ENCODE results near the gene OR52B6. TPM values are rescaled to one million over a fixed set of nuclear protein-coding genes. Genes with fewer than 3 reads are reported as not detected.

OR52B6 gene, protein sequence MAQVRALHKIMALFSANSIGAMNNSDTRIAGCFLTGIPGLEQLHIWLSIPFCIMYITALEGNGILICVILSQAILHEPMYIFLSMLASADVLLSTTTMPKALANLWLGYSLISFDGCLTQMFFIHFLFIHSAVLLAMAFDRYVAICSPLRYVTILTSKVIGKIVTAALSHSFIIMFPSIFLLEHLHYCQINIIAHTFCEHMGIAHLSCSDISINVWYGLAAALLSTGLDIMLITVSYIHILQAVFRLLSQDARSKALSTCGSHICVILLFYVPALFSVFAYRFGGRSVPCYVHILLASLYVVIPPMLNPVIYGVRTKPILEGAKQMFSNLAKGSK
- not detected in 2 replicates for total RNA-seq (2016; rRNA removed; fragmentation: Illumina TruSeq; extraction: Trizol)
- not detected in 2 replicates for total RNA-seq (2016; cell fraction: cytosol; rRNA removed; fragmentation: Illumina TruSeq; extraction: Trizol; ENCODE audit: low read depth)
- not detected in 2 replicates for total RNA-seq (2016; cell fraction: insoluble cytoplasmic fraction; rRNA removed; fragmentation: Illumina TruSeq; extraction: Trizol)
- not detected in 2 replicates for total RNA-seq (2016; cell fraction: membrane; rRNA removed; fragmentation: Illumina TruSeq; extraction: Trizol)
- total RNA-seq (2016; cell fraction: nucleus; rRNA removed; fragmentation: Illumina TruSeq; extraction: Trizol) = not detected in 2 replicates
- polyA plus RNA-seq (2011; rRNA removed) = not detected in 2 replicates
- polyA plus RNA-seq (2011; cell fraction: cytosol; rRNA removed) = not detected in 2 replicates
- polyA plus RNA-seq (2011; cell fraction: nucleus; rRNA removed) = not detected in 2 replicates
- polyA plus RNA-seq (2012) = not detected in 2 replicates
- not detected in 2 replicates for polyA plus RNA-seq (2016; cell fraction: cytosol; fragmentation: Illumina TruSeq; extraction: Trizol; ENCODE audit: low read depth)
- polyA plus RNA-seq (2016; cell fraction: insoluble cytoplasmic fraction; fragmentation: Illumina TruSeq; extraction: Trizol; ENCODE audit: low read depth) = not detected in 2 replicates
- polyA plus RNA-seq (2016; cell fraction: membrane; fragmentation: Illumina TruSeq; extraction: Trizol; ENCODE audit: low read depth) = not detected in 2 replicates
- polyA plus RNA-seq (2016; cell fraction: nucleus; fragmentation: Illumina TruSeq; extraction: Trizol; ENCODE audit: insufficient read depth, low read depth) = not detected in 2 replicates
- polyA minus RNA-seq (2011; rRNA and poly(A)+ RNA removed; ENCODE audit: low replicate concordance) = not detected in 2 replicates
- not detected in 2 replicates for polyA minus RNA-seq (2011; cell fraction: cytosol; rRNA and poly(A)+ RNA removed)
- not detected in 2 replicates for polyA minus RNA-seq (2011; cell fraction: nucleus; rRNA and poly(A)+ RNA removed)
- not detected for Bru-seq, nascent RNA
- not detected for BruChase-seq, experiment 1, labeled RNA remaining after a 6-hour chase
- not detected for BruChase-seq, experiment 2, labeled RNA remaining after a 2-hour chase
- long read RNA-seq, experiment 1 = 0 reads
- long read RNA-seq, experiment 2 = 0 reads

DNA sequence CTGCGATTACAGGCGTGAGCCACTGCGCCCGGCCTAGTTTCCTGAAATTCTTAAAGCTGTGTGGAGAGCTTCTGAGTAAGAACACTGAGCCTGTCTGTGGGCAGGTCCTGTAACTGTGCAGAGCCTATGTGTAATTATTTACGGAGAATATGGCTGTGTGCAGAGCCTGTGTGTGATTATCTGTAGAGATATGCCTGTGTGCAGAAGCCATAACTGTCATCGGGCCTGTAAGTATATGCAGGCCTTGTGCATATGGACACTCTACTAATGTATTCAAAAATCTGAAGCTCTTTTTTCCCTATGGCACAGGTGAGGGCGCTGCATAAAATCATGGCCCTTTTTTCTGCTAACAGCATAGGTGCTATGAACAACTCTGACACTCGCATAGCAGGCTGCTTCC lies at the start of gene OR52B6:
Gene OR52B6, plus strand, starts transcription at position 301 of the 400 bp plus-strand sequence. Its CDS starts 0 bp downstream, at position 301.
- no peak for DNase-seq (ENCODE audit: low spot score)
- no peaks in the 10 kb centered on the region for H3K36me3 ChIP-seq (replicated peaks in 1 of 2; ENCODE audit: control insufficient read depth in 1 of 2, insufficient read depth in 2 of 2, low read length in 2 of 2)
- POLR2A ChIA-PET = no interaction called here
- ATAC-seq = no peak
- no TSS peak for BruUV-seq (replicated peaks)
- H3K4me3 ChIP-seq (replicated peaks in 1 of 3; ENCODE audit: insufficient read depth in 1 of 3, low read depth in 2 of 3, low read length in 3 of 3) = no peak within 1 kb of the TSS
- H3K4me1 ChIP-seq (ENCODE audit: insufficient read depth, low read length) = no peaks in the 10 kb centered on the region
- H3K27me3 ChIP-seq (ENCODE audit: control insufficient read depth in 1 of 2, insufficient read depth in 2 of 2, low read length in 2 of 2) = no peaks in the 10 kb centered on the region; a peak in 1 of 5 replicates
- H2AFZ ChIP-seq (ENCODE audit: low read length) = no peak within 1 kb of the TSS
- no peaks in the 10 kb centered on the region for H4K20me1 ChIP-seq (ENCODE audit: insufficient read depth, low read length)
- CTCF ChIA-PET (ENCODE audit: low intra/inter-chr PET ratio, low total read pairs) = no interaction called here
- no peaks in the 10 kb centered on the region for H3K79me2 ChIP-seq (ENCODE audit: insufficient read depth, low read length)
- H3K9ac ChIP-seq (ENCODE audit: insufficient read depth, low read depth, low read length) = no peak within 1 kb of the TSS
- intact Hi-C loops (cut with micrococcal nuclease; ENCODE audit: unreplicated experiment) = no loop called here
- FAIRE-seq = no peak
- no peaks in the 10 kb centered on the region for H3K9me3 ChIP-seq (ENCODE audit: low read length)
- H3K27ac ChIP-seq (ENCODE audit: extremely low read length, insufficient read depth, low read length) = no peak within 1 kb of the TSS
- in situ Hi-C loops (cut with HindIII; ENCODE audit: extremely low pct_ligation_motif_present, low pct_unique_long_range_greater_than_20kb) = no loop called here
- 60% methylated on average over 8 of the region's 8 CpGs for WGBS (ENCODE audit: low lambda C conversion rate)
- H3K4me2 ChIP-seq (ENCODE audit: low read depth, low read length) = no peak within 1 kb of the TSS
- no peak for TF ChIP-seq ZFP62 (CRISPR knock-in tag; IDR thresholded peaks at IDR 0.05)
- no peak for TF ChIP-seq FOXO1 (CRISPR knock-in tag; IDR thresholded peaks at IDR 0.05)
- TF ChIP-seq ZNF652 (CRISPR knock-in tag; IDR thresholded peaks at IDR 0.05; ENCODE audit: borderline replicate concordance, low read depth) = no peak
- no peak for TF ChIP-seq MED1 (CRISPR knock-in tag; IDR thresholded peaks at IDR 0.05)
- no peak for TF ChIP-seq PCBP1 (IDR thresholded peaks at IDR 0.05; ENCODE audit: borderline replicate concordance, low read depth, low read length)
- no peak for TF ChIP-seq BCL6 (CRISPR knock-in tag; IDR thresholded peaks at IDR 0.05)
- TF ChIP-seq, protein P1, sequence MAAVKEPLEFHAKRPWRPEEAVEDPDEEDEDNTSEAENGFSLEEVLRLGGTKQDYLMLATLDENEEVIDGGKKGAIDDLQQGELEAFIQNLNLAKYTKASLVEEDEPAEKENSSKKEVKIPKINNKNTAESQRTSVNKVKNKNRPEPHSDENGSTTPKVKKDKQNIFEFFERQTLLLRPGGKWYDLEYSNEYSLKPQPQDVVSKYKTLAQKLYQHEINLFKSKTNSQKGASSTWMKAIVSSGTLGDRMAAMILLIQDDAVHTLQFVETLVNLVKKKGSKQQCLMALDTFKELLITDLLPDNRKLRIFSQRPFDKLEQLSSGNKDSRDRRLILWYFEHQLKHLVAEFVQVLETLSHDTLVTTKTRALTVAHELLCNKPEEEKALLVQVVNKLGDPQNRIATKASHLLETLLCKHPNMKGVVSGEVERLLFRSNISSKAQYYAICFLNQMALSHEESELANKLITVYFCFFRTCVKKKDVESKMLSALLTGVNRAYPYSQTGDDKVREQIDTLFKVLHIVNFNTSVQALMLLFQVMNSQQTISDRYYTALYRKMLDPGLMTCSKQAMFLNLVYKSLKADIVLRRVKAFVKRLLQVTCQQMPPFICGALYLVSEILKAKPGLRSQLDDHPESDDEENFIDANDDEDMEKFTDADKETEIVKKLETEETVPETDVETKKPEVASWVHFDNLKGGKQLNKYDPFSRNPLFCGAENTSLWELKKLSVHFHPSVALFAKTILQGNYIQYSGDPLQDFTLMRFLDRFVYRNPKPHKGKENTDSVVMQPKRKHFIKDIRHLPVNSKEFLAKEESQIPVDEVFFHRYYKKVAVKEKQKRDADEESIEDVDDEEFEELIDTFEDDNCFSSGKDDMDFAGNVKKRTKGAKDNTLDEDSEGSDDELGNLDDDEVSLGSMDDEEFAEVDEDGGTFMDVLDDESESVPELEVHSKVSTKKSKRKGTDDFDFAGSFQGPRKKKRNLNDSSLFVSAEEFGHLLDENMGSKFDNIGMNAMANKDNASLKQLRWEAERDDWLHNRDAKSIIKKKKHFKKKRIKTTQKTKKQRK (IDR thresholded peaks at IDR 0.05; ENCODE audit: low read length) = no peak
- TF ChIP-seq MIXL1 (CRISPR knock-in tag; IDR thresholded peaks at IDR 0.05) = no peak
- TF ChIP-seq ZNF124 (CRISPR knock-in tag; IDR thresholded peaks at IDR 0.05) = no peak
- TF ChIP-seq, protein P2, sequence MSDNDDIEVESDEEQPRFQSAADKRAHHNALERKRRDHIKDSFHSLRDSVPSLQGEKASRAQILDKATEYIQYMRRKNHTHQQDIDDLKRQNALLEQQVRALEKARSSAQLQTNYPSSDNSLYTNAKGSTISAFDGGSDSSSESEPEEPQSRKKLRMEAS (IDR thresholded peaks at IDR 0.05) = no peak
- no peak for TF ChIP-seq ZNF589 (CRISPR knock-in tag; conservative IDR thresholded peaks at IDR 0.05)
- TF ChIP-seq, protein P3, sequence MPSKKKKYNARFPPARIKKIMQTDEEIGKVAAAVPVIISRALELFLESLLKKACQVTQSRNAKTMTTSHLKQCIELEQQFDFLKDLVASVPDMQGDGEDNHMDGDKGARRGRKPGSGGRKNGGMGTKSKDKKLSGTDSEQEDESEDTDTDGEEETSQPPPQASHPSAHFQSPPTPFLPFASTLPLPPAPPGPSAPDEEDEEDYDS (CRISPR knock-in tag; IDR thresholded peaks at IDR 0.05) = no peak
- TF ChIP-seq, protein P4, sequence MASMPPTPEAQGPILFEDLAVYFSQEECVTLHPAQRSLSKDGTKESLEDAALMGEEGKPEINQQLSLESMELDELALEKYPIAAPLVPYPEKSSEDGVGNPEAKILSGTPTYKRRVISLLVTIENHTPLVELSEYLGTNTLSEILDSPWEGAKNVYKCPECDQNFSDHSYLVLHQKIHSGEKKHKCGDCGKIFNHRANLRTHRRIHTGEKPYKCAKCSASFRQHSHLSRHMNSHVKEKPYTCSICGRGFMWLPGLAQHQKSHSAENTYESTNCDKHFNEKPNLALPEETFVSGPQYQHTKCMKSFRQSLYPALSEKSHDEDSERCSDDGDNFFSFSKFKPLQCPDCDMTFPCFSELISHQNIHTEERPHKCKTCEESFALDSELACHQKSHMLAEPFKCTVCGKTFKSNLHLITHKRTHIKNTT (CRISPR knock-in tag; IDR thresholded peaks at IDR 0.05) = no peak
- TF ChIP-seq ZNF333 (CRISPR knock-in tag; IDR thresholded peaks at IDR 0.05; ENCODE audit: borderline replicate concordance) = no peak
